Measurements from ENCODE around the gene SCUBE2. TPM values are rescaled to one million over a fixed set of nuclear protein-coding genes. Genes with fewer than 3 reads are reported as not detected.

The SCUBE2 gene
- total RNA-seq (2021) (0.64 to 1.9 TPM (median 1.2 TPM) in 3 replicates), Bru-seq, nascent RNA (percentile 18 among the genes with signal in this experiment)
- long read RNA-seq, experiment 1, partial matches to known transcripts, result 0 of 1 reads
- long read RNA-seq, experiment 1, other reads (novel, unspliced or antisense), result 1 of 1 reads
- long read RNA-seq, experiment 2, full-length matches to known transcripts, result 1 of 2 reads
- long read RNA-seq, experiment 2, partial matches to known transcripts, result 0 of 2 reads
- long read RNA-seq, experiment 2, other reads (novel, unspliced or antisense), result 1 of 2 reads
- long read RNA-seq, experiment 3, result 0 reads

DNA sequence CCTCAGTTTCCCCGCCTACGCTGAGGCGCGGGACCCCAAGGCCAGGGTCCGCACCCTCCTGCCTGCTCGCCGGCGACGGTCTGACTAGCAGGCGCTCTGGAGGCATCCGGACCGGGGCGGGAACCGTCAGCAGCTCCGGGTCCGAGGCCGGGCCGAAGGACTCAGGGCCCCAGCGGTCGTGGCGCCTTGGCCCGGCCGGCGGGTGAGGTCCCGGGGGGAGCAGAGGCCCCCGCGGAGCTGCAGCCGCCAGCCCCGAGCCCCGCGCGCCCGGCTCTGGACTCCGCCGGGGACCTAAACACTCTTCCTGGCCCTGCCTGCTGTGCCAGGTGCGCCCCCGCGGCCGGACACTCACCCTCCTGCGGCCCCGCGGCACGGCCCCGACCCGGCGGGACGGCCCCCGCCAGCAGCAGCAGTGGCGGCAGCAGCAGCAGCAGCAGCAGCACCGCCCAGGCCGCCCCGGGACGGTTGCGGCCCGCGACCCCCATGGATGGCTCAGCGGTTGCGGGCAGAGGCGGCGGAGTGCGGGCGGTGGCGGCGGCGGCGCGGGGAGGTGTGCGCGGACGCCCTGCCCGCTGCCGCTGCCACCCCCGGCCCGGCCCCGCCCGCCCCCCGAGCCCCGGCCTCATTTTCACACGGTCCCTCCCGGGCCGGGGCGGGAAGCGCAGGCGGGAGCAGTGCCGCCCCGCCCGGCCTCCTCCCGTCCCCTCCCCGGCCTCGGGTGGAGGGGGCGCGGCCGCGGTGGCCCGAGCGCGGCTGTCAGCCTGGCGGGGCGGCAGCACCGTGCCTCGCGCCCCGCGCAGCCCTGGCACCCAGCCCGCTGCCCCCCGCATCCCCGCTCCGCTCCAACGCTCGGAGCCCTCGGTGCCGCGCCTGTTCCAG is at the start of gene SCUBE2:
TSS of gene SCUBE2 (minus strand) at position 556 of the 879 bp plus-strand sequence. CDS start at position 485, 71 bp downstream.
- ChIA-PET CTCF (interaction anchor here (1.2 to 4.6 kb wide), 5 partner anchors 13 to 415 kb away, joined by 3 to 32 read pairs (median 19); no protein-coding TSS in a partner anchor), POLR2A (interaction anchor here (1.5 kb wide), 1 partner anchor 46 kb away, joined by 6 read pairs; no protein-coding TSS in a partner anchor)
- Mint-ChIP-seq H3K9me3 (0 out of 2 replicates have a peak, but pooled peaks cover 2% of the 10 kb centered on the region), H3K27me3 (ENCODE audit: low read depth) (peaks cover 48% of the 10 kb centered on the region), H3K4me3 (peak within 1 kb of the TSS; percentile 66), H3K4me1 (peaks cover 12% of the 10 kb centered on the region), H3K27ac (no peak within 1 kb of the TSS), H3K36me3 (no peaks in the 10 kb centered on the region)
- DNase-seq (ENCODE audit: low spot score), result no peak
- peak; percentile 50 for ATAC-seq
- TF ChIP-seq, protein P1, sequence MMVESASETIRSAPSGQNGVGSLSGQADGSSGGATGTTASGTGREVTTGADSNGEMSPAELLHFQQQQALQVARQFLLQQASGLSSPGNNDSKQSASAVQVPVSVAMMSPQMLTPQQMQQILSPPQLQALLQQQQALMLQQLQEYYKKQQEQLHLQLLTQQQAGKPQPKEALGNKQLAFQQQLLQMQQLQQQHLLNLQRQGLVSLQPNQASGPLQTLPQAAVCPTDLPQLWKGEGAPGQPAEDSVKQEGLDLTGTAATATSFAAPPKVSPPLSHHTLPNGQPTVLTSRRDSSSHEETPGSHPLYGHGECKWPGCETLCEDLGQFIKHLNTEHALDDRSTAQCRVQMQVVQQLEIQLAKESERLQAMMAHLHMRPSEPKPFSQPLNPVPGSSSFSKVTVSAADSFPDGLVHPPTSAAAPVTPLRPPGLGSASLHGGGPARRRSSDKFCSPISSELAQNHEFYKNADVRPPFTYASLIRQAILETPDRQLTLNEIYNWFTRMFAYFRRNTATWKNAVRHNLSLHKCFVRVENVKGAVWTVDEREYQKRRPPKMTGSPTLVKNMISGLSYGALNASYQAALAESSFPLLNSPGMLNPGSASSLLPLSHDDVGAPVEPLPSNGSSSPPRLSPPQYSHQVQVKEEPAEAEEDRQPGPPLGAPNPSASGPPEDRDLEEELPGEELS (CRISPR knock-in tag; IDR thresholded peaks at IDR 0.05), result no peak
- TF ChIP-seq, protein P2, sequence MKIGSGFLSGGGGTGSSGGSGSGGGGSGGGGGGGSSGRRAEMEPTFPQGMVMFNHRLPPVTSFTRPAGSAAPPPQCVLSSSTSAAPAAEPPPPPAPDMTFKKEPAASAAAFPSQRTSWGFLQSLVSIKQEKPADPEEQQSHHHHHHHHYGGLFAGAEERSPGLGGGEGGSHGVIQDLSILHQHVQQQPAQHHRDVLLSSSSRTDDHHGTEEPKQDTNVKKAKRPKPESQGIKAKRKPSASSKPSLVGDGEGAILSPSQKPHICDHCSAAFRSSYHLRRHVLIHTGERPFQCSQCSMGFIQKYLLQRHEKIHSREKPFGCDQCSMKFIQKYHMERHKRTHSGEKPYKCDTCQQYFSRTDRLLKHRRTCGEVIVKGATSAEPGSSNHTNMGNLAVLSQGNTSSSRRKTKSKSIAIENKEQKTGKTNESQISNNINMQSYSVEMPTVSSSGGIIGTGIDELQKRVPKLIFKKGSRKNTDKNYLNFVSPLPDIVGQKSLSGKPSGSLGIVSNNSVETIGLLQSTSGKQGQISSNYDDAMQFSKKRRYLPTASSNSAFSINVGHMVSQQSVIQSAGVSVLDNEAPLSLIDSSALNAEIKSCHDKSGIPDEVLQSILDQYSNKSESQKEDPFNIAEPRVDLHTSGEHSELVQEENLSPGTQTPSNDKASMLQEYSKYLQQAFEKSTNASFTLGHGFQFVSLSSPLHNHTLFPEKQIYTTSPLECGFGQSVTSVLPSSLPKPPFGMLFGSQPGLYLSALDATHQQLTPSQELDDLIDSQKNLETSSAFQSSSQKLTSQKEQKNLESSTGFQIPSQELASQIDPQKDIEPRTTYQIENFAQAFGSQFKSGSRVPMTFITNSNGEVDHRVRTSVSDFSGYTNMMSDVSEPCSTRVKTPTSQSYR (CRISPR knock-in tag; IDR thresholded peaks at IDR 0.05), result no peak
- TF ChIP-seq OVOL2 (CRISPR knock-in tag; IDR thresholded peaks at IDR 0.05; ENCODE audit: borderline replicate concordance) (no peak), GTF2I (CRISPR knock-in tag; conservative IDR thresholded peaks at IDR 0.05) (no peak), TP53 (CRISPR knock-in tag; IDR thresholded peaks at IDR 0.05) (peak; percentile 18; the same call in 1 of the 2 replicates), FOXP1 (CRISPR knock-in tag; IDR thresholded peaks at IDR 0.05; ENCODE audit: borderline replicate concordance) (no peak), ATF1 (CRISPR knock-in tag; IDR thresholded peaks at IDR 0.05) (no peak), ETV6 (CRISPR knock-in tag; IDR thresholded peaks at IDR 0.05) (0 out of 2 replicates have a peak, but pooled peaks have one; percentile 45), MYBL2 (CRISPR knock-in tag; IDR thresholded peaks at IDR 0.05) (no peak), ELF4 (CRISPR knock-in tag; IDR thresholded peaks at IDR 0.05; ENCODE audit: low read depth) (no peak)
- TF ChIP-seq, protein P3, sequence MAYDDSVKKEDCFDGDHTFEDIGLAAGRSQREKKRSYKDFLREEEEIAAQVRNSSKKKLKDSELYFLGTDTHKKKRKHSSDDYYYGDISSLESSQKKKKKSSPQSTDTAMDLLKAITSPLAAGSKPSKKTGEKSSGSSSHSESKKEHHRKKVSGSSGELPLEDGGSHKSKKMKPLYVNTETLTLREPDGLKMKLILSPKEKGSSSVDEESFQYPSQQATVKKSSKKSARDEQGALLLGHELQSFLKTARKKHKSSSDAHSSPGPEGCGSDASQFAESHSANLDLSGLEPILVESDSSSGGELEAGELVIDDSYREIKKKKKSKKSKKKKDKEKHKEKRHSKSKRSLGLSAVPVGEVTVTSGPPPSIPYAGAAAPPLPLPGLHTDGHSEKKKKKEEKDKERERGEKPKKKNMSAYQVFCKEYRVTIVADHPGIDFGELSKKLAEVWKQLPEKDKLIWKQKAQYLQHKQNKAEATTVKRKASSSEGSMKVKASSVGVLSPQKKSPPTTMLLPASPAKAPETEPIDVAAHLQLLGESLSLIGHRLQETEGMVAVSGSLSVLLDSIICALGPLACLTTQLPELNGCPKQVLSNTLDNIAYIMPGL (CRISPR knock-in tag; IDR thresholded peaks at IDR 0.05), result peak; percentile 71; the same call in 1 of the 2 replicates
- TF ChIP-seq, protein P4, sequence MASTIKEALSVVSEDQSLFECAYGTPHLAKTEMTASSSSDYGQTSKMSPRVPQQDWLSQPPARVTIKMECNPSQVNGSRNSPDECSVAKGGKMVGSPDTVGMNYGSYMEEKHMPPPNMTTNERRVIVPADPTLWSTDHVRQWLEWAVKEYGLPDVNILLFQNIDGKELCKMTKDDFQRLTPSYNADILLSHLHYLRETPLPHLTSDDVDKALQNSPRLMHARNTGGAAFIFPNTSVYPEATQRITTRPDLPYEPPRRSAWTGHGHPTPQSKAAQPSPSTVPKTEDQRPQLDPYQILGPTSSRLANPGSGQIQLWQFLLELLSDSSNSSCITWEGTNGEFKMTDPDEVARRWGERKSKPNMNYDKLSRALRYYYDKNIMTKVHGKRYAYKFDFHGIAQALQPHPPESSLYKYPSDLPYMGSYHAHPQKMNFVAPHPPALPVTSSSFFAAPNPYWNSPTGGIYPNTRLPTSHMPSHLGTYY (CRISPR knock-in tag; IDR thresholded peaks at IDR 0.05), result no peak
- TF ChIP-seq, protein P5, sequence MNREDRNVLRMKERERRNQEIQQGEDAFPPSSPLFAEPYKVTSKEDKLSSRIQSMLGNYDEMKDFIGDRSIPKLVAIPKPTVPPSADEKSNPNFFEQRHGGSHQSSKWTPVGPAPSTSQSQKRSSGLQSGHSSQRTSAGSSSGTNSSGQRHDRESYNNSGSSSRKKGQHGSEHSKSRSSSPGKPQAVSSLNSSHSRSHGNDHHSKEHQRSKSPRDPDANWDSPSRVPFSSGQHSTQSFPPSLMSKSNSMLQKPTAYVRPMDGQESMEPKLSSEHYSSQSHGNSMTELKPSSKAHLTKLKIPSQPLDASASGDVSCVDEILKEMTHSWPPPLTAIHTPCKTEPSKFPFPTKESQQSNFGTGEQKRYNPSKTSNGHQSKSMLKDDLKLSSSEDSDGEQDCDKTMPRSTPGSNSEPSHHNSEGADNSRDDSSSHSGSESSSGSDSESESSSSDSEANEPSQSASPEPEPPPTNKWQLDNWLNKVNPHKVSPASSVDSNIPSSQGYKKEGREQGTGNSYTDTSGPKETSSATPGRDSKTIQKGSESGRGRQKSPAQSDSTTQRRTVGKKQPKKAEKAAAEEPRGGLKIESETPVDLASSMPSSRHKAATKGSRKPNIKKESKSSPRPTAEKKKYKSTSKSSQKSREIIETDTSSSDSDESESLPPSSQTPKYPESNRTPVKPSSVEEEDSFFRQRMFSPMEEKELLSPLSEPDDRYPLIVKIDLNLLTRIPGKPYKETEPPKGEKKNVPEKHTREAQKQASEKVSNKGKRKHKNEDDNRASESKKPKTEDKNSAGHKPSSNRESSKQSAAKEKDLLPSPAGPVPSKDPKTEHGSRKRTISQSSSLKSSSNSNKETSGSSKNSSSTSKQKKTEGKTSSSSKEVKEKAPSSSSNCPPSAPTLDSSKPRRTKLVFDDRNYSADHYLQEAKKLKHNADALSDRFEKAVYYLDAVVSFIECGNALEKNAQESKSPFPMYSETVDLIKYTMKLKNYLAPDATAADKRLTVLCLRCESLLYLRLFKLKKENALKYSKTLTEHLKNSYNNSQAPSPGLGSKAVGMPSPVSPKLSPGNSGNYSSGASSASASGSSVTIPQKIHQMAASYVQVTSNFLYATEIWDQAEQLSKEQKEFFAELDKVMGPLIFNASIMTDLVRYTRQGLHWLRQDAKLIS (CRISPR knock-in tag; IDR thresholded peaks at IDR 0.05; ENCODE audit: borderline replicate concordance), result no peak
- TF ChIP-seq, protein P6, sequence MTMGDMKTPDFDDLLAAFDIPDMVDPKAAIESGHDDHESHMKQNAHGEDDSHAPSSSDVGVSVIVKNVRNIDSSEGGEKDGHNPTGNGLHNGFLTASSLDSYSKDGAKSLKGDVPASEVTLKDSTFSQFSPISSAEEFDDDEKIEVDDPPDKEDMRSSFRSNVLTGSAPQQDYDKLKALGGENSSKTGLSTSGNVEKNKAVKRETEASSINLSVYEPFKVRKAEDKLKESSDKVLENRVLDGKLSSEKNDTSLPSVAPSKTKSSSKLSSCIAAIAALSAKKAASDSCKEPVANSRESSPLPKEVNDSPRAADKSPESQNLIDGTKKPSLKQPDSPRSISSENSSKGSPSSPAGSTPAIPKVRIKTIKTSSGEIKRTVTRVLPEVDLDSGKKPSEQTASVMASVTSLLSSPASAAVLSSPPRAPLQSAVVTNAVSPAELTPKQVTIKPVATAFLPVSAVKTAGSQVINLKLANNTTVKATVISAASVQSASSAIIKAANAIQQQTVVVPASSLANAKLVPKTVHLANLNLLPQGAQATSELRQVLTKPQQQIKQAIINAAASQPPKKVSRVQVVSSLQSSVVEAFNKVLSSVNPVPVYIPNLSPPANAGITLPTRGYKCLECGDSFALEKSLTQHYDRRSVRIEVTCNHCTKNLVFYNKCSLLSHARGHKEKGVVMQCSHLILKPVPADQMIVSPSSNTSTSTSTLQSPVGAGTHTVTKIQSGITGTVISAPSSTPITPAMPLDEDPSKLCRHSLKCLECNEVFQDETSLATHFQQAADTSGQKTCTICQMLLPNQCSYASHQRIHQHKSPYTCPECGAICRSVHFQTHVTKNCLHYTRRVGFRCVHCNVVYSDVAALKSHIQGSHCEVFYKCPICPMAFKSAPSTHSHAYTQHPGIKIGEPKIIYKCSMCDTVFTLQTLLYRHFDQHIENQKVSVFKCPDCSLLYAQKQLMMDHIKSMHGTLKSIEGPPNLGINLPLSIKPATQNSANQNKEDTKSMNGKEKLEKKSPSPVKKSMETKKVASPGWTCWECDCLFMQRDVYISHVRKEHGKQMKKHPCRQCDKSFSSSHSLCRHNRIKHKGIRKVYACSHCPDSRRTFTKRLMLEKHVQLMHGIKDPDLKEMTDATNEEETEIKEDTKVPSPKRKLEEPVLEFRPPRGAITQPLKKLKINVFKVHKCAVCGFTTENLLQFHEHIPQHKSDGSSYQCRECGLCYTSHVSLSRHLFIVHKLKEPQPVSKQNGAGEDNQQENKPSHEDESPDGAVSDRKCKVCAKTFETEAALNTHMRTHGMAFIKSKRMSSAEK (CRISPR knock-in tag; IDR thresholded peaks at IDR 0.05; ENCODE audit: borderline replicate concordance), result no peak
- TF ChIP-seq, protein P7, sequence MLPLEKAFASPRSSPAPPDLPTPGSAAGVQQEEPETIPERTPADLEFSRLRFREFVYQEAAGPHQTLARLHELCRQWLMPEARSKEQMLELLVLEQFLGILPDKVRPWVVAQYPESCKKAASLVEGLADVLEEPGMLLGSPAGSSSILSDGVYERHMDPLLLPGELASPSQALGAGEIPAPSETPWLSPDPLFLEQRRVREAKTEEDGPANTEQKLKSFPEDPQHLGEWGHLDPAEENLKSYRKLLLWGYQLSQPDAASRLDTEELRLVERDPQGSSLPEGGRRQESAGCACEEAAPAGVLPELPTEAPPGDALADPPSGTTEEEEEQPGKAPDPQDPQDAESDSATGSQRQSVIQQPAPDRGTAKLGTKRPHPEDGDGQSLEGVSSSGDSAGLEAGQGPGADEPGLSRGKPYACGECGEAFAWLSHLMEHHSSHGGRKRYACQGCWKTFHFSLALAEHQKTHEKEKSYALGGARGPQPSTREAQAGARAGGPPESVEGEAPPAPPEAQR (CRISPR knock-in tag; IDR thresholded peaks at IDR 0.05), result no peak

All from WTC11 (cell line).